Stimulated activated CD4-positive, alpha-beta T cell treated with anti-CD3 and anti-CD28 coated beads, Interleukin-2, amount 100 ng/mL, for 48 hours (primary cell): ENCODE measurements around the gene IGSF9B.

Experiments used
- DNase-seq, 2 donors: peaks; one replicate each; pipeline ENCODE4 v3.0.0-alpha.2; 2020

IGSF9B gene

DNA sequence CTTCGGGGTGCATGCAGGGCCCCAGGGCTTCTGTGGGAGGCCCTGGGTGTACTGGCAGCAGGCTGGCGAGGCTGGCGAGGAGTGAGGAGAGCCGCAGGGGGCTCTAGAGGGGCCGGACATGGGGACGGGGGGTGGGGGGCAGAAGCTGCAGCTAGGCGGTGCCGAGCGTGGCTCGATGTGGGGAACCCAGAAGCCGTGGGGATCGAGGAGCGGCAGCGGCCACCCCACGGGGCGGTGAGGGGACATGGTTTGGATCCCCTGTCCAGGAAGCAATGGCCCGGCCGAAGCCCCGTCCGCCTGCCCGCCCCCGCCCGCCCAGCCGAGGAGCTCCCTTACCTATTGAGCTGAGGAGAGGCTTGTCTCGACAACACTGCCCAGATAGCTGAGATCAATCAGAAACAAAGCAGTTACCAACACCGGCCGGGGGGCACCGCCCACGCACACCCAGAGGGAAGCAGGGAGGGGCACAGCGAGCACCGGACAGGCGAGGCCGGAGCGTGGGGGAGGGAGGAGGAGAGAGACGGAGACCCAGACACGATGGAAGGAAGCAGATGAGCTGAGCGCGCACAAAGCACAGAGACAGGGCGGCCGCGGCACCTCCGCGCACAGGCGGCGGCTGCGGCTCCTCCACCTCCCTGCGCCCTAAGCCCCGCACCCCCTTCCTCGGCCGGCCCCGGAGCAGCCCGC lies 38.7 kb downstream of the IGSF9B start:
- no peak for DNase-seq

DNA sequence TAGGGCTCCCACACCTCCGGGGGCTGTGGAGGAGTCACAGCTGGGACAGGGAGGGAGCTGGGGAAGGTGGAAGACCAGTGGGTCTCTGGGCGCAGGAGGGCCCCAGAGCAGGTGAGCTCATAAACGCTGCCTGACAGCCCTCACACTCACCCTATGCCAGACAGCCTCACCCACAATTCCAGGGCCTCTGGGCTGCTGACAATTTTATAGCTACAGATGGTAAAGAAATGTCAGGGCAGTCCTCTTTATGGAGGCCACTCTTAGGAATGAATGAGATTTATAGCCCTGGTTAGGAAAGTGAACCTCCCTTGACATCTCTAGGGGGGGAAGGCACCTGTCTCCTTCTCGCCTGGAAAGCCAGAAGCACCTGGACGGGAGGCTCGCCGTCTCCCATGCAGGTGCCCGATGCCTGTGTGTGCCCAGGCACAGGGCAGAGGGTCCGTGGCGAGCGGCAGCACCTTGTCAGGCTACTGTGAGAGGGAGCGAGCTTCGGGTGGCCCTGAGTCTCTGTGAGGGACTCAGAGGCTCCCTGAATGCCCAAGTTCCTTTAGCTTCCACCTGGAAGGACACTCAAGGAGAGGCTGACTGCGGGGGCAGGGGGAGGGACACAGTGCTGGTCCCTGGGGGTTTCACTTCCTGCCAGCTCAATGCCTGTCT lies 39.9 kb downstream of the IGSF9B start:
- no peak for DNase-seq

DNA sequence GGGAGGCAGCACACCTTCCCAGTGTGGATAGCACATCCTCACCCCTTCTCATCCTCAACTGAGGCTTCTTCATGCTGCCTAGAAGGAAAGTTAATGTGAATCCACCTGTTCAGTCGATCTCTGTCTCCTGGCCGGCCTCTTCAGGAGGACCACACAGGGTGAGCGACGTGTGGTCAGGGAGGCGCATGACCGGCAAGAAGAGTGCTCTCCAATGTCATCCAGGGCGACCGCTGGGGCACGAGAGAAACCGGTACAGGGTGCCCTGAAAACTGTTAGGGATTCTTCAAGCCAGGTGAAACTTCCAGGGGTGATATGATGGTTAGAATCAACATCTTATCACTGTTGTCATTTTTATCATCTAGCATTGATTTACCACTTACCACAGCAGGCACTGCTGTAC lies 43.0 kb downstream of the IGSF9B start:
- DNase-seq, result no peak

DNA sequence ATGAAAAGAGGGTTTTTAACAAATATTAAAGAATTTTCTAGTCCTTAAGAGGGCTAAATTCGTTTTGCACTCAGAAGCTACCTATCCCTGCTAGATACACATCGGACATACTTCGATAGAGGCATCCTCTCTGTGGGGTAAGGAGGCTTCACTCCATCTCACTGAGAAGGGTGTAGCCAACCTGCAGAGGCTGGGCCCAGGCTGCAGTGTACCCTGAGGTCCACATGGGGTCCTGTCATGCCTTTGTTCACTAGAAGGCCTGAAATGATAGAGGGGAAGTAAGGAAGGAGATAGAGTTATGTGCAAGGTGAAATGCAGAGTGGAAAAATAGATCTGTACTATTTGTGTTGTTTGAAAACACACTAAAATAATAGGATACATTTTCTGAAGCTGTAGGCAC lies 45.6 kb downstream of the IGSF9B start:
- DNase-seq, result no peak

DNA sequence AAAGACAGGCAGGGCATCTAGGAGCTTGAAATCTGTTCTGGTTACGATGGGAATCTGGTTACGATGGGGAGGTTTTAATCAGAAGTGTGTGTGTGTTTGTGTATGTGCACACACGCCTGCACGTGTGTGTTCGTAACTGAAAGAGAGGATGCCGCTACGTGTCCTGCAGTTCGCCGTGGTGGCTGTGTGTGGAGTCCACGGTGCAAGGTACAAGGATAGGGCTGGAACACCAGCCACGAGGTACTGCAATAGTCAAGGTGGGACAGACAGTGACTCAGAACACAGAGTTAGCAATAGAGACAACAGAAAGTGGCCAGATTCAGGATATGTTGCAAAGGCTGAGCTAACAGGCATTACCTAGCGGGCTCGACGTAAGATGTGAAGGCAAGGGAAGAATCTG lies 46.7 kb downstream of the IGSF9B start:
- no peak for DNase-seq

DNA sequence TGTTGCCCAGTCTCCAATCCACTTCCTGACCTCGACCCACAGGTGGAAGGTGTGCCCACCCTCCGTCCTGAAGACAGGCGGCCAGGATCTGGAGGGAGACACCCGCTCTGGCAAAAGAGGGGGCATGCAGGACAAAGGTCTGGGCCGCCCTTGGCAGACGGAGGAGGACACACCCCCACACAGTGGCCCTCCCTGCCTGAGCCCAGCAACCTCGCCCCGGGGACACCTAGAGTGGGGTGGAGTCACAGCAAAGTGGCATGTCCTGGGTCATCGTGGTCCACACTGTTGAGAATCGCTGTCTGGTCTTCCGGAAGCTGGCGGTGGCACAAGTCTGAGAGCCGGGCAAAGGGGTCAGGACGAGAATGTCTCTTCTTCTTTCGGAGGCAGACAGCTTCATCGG lies 47.9 kb downstream of the IGSF9B start:
- no peak for DNase-seq

DNA sequence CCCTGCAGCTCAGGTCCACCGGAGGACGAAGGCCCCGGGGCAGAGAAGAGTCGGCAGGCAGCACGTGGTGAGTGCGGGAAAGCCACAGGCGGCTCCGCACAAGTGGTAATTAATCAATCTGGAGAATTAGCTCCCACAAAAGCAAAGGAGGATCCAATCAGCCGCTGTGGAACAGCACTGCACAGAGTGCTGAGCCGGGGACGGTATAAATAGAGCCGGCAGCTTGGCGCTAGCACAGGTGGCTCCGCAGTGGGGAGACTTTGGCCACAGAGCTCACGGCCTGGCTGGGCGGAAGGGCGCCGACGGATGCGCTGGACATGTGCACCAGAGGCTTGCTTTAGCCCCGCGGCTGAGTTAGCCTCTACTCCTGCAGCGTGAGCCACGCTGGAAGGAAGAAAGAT lies 48.9 kb downstream of the IGSF9B start:
- DNase-seq, result no peak

DNA sequence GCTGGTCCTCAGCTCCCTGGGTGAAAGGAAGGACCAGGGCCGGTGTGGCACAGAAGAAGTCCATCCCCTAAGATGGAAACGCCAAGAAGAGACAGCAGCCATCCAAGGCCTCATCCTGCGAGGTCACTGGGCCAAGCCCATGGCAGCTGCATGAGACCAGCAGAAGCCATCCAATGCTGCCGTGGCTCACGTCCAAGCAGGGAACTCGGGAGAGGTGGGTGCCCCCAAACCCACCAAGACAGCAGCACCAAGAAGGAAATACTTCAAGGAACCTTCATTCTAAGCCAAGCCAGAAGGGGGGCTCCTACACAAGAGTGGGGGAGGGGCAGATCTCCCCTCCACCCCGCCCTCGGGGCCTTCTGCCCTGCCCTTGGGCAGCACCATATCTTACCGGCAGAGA lies 49.6 kb downstream of the IGSF9B start:
- no peak for DNase-seq

DNA sequence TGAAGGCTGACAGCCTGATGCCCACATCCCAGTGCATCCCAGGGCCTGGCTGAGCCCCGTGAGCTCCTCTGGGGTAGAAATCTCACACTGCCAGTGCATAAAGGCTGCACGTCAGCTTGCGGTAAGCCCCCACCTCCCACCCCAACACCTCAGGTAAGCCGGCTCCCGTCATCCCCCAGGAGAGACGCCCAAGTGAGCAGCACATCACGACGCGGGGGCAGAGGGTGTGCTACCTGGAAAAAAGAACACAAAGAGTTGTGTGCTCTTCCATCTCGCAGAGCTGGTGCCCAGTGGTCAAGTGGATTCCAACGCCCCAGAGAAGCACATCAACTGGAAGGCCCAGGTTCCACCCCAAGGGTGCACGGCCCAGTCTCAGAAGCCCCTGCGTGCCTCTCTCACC lies 50.0 kb downstream of the IGSF9B start:
- no peak for DNase-seq

DNA sequence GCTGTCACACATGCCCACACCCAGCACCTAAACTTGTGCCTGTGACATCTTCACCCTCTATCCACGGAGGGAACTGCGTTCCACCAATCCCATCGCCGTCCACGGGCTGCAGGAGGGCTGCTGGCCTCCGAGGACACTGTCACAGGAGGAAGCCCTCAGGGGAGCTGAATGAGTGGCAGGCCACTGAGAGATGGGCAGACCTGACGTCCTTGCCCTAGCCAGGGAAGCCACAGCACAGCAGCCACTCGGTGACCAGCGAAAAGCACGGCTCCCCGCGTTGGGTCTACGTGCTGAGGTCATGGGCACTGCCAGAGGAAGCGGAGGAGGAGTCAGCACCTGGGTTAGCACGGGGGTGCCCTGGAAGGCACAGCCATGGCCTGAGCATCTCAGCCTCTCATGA lies 50.5 kb downstream of the IGSF9B start:
- DNase-seq, result no peak

DNA sequence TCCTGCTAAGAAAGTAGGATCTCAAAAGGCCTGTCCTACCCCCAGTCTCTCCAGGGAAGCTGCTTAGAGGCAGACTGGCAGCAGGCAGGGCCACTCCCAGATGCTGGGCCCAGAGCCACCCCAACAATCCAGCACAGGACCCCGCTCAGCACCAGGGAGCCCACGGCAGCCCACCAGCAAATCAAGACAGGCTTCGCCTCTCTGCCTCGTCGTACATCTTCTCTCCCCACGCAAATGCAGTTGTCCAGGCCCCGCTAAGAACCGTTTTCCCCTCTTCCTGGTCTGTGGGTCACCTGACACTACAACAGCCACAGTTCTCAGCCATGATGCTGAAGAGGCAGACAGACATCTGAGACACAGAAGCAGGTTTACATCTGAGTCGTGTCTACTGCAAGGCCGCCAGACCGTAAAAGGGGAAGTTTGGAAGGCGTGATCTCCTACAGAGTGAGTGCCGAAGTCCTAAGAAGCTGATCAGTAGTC lies 51.1 kb downstream of the IGSF9B start:
- no peak for DNase-seq

DNA sequence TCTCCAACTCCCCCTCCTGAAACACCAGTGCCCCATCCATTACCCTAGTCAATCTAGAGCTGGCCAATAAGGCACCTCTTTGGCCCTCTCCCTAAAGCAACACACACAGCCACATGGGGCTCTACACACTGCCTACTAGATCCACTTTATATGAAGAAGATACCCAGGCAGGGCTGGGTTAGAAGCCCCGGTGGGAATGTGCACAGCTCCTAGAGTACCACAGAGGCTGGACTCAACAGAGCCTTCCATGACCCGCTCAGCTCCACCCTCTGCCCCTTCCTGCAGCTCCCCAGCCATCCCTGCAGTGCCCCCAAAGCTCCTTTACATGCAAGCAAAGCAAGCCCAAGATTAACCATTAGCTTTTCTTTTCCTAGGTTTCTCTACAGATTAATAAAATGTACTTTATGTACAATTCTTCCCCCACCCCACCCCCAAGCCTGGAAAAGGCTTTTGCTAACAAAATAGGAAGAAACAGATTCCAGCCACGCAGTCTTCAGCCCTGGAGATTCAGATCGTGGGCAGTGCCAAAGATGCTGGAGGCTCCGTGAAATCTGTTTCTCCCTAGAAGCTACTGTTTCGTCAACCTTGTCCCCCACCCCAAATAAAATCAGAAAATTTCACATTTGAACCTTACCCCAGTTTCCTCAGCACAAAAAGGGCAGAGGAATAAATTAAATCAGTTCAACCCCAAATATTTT lies 51.8 kb downstream of the IGSF9B start:
- DNase-seq, result no peak

DNA sequence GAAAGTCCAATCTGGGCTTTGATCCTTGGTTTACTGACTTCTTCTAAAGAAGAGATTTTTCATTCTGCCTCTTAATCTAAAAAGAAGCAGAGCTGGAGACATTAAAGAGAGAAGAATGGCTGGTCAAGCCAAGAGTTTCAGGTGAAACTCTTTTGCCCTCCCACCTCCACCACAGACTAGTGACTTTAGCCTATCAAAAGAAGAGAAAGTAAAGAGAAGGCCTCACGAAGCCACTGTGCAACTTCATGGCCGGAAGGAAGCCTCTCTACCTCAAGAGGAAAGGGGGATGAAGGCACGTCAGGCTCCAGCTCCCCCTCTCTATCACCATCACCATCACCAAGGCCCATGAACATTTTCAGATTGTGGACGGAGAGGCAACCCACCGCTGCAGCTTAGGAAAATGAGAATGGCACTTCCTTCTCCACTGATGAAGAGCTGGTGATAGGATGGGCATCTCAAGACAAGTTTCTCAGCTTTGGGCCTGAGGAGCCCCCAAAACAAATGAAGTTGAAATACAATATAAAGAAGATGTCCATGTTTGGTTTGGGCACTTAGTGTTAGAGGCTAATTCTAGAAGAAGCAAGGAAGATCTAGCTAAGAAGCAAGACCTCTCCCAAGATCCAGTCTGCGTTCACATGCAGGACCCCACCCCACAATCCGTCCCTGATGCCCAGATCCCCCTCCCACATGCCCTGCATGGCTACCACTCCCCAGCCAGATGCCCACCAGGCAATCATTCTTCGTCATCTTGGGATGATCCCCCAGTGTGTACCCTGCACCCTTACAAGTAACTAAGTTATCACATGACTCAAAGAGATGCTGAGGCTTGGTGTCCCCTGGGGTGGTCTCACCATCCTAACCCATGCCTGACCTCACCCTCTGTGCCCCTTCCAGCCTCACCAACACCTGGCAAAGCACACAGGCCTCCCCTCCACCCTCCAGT lies 52.6 kb downstream of the IGSF9B start:
- DNase-seq, result no peak

DNA sequence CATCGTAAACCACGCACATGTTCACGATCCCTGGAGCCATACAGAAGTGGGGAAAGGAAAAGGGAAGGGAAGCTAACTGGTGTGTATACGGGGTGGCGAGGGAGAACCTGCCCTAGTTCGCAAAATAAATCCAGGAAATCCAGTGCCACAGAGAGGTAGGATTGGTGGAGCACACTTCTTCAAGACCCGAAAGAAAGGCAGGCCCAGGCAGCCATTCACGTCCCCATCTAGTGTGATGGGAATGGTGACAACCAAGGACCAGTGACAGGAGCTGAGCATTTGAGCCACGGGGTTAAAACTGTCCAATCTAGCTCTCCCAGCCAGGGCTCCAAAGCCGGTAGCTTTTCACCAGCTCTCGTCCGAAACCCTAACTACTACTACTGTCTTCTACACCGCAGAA lies 53.7 kb downstream of the IGSF9B start:
- DNase-seq, result no peak

DNA sequence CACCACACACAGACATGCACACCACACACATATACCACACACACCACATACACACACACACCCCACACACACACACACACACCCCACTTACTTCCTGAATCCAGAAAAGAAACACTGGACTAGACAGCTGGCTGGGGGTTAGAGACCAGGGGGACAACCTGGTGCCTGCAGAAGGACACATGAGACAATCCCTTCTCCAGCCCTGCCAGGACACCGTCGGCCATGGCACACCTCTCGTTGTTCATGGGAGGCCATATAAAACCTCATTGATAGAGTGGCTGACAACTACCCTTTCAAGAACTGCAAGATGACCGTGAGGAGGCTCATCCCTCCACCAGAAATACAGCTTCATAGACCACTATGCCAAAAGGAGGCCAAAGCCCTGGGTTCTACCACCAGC lies 54.3 kb downstream of the IGSF9B start:
- DNase-seq, result no peak

DNA sequence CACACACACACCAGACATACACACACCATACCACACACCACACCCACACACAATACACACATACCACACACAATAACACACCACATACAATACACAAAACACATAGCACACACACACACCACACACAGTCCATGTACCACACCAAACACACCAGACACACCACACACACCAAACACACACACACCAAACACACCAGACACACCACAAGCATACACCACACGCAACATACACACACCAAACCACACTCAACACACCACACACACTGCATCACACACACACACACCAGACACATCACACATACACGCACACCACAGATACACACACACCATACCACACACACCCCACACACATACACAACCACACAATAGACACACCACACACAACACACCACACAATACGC lies 54.8 kb downstream of the IGSF9B start:
- no peak for DNase-seq

DNA sequence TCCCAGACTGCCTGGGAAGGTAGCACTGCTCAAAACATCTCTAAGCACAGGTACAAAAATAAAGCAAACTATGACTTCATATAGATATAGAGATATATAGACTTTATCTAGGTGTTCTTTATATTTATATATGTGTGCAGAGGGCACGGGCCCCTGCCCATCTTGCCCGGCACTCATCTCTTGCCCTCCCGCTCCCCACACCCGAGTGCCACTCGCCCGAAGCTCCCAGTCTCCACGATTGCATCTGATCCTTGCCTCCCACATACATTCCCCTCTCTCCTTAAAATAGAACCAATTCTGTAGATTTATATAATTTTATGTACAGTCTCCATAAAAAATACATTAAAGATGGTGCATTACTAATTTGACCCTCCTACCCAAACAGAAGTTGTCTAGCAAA lies 55.5 kb downstream of the IGSF9B start:
- no peak for DNase-seq

DNA sequence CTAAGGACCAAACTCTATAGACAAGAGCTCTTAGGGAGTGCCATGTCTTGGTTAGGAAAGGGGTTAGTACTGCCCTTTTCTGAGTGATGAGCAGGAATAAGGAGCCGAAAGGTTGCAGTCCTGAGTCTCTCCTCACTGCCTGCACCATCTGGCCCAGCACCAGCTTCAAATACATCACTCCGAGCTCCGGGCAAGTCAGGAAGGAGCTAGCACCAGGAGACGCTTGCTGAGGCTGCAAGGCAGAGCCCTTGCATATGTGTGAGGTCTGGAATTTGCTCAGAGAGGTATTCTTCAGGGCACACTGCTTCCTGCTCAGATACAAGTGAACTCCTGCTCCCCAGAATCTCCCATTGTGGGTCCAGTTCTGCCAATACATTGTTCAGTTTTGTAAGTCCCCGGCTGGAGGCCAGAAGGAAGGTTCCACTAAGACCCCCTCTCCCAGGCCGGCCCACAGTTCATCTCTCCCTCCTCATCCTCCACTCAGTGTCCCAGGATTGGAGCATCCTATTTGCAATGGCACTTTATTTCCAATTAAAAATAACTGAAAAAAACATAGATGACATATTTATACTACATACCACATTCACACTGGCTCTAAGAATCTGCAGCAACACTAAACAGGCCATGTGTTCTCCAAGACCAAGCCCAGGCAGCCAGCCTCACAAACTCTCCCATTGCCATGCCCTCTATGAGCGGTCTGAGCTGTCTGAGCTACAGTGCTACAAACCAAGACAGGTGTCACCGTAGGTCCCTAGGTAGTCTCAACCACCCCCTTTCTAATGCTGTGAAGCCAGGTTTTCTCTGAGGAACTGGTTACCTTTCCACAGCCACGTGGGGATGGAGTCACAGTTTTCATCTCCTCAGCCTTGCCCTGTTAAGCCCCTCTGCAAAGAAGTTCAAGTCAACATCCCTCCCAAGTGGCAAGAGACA lies 56.3 kb downstream of the IGSF9B start:
- DNase-seq, result no peak

DNA sequence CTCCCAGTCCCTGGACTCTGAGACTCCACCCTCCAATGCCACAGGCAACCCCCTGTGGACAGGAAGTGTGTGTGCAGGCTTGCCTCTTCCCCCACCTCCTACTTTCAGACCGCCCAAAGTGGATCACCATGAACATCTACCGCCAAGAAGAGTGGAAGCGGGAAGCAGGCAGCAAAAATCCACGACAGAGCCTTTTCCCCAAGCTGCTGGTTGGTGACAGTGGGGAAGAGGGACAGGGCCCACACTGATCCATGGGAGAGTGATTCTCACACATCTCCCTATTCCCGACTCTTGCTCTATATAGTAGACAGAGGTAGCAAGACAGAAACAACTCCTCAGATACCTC lies 58.0 kb downstream of the IGSF9B start:
- no peak for DNase-seq

DNA sequence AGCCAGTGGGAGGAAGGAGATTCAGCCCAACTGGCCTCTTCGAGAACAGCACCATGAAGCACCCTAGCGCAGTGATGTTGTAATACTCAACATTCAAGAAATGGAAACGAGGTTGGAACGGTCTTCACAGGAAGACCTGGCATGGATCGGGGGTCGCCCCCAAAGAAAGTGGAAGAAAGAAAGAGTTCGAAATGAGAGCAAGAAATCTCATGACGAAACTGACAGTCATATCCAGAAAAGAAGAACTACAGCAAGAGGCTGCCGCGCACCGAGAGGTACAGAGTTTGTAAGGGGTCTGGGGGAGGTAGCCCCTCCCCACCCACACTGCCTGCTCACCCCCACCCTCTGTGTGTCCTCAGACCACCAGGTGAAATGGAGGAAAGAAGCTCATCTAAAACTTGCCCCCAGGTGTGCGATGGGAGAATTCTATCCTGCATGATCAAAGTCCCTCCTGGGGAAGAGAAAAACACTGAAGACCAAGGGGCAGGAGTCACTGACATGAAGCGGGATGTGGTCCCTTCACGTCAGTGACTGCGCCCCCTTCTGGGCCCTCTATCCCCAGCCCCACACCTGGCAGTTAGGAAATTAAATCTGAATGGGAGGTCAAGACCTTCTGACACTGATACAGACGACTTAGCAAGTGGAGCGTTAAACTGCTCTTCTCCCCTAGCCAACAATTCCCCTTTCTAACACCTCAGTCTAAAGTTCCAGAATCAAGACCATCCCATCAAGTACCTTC lies 58.6 kb downstream of the IGSF9B start:
- DNase-seq, result no peak

DNA sequence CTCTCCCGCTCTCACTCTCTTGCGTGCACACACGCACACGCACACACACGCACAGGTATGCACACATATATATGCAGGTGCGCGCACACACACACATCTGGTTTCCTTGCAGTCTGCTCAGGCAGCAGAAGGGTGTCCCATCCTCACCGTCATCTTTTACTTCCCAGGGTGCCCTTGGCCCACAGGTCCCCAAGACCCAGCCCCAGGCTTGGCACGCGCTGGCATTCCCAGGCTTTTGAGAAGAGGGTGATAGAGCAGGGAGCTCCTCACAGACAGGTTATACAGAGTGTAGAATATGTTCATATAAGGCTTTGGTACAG lies 59.5 kb downstream of the IGSF9B start:
- no peak for DNase-seq
